Astrocyte (in vitro differentiated cells and primary cell): Measurements from ENCODE around the gene IMPDH1.

ENCODE experiments used
- CTCF ChIP-seq: IDR thresholded peaks from 2 replicates; pipeline ENCODE4 v1.5.1; 2011; ENCODE audit warnings: low read depth, mild to moderate bottlenecking, inconsistent platforms, low read length, moderate library complexity; ENCODE audit not compliant: insufficient read depth
- EZH2 ChIP-seq: IDR thresholded peaks from 2 replicates; pipeline ENCODE4 v1.6.1; 2012; ENCODE audit warnings: mild to moderate bottlenecking, low read length, inconsistent platforms; ENCODE audit not compliant: insufficient read depth

- TF ChIP-seq CTCF, result no peak
- TF ChIP-seq EZH2, result no peak
Observed at GRCh38 chr7:128456255-128456725, 46.5 kb upstream of the IMPDH1 start.
